CD4-positive, alpha-beta memory T cell (primary cell): ENCODE measurements around the gene EFNB2. TPM values are rescaled to one million over a fixed set of nuclear protein-coding genes. Genes with fewer than 3 reads are reported as not detected.

Experiments used
- CTCF ChIA-PET: fragments of 350-600 bp; sonication (Branson Sonifier 250); formaldehyde crosslinking; loops from one replicate; lab custom pipeline; 2021; ENCODE audit warnings: inconsistent platforms; ENCODE audit not compliant: partially characterized antibody; lab: Charles Lee
- POLR2A ChIA-PET: fragments of 350-600 bp; sonication (Branson Sonifier 250); formaldehyde crosslinking; loops from one replicate; lab custom pipeline; 2021; ENCODE audit not compliant: partially characterized antibody; lab: Charles Lee
- DNase-seq, 5 donors: peaks; one replicate each; pipeline versions ENCODE4 v3.0.0 to v3.0.0-alpha.2; 2020 to 2022; ENCODE audit warnings: mixed read lengths in 1 of 5
- H3K27ac ChIP-seq: one replicate; pipeline ENCODE4 v1.7.0; 2013; ENCODE audit warnings: low read depth, low read length
- H3K27me3 ChIP-seq: 2 replicates; pipeline ENCODE4 v1.7.0; 2013; ENCODE audit warnings: mild to moderate bottlenecking, low read length, moderate library complexity; ENCODE audit not compliant: insufficient read depth
- H3K36me3 ChIP-seq: 2 replicates; pipeline ENCODE4 v1.7.0; 2013; ENCODE audit warnings: mild to moderate bottlenecking, low read length, moderate library complexity; ENCODE audit not compliant: insufficient read depth
- H3K4me1 ChIP-seq: 2 replicates; pipeline ENCODE4 v1.7.0; 2013; ENCODE audit warnings: mild to moderate bottlenecking, low read length, moderate library complexity; ENCODE audit not compliant: insufficient read depth
- H3K4me3 ChIP-seq, 2 donors: one replicate each; pipeline ENCODE4 v1.7.0; 2013; ENCODE audit warnings: low read length in 2 of 2, mild to moderate bottlenecking in 1 of 2
- H3K9me3 ChIP-seq, 2 donors: one replicate each; pipeline ENCODE4 v1.7.0; 2013; ENCODE audit warnings: low read length in 2 of 2, control low read depth in 1 of 2; ENCODE audit not compliant: control insufficient read depth in 1 of 2
- H3K27ac Mint-ChIP-seq, 7 donors: one replicate each; pipeline ENCODE4 v1.8.0; 2020 to 2021; ENCODE audit warnings: mixed read lengths in 7 of 7, mild to moderate bottlenecking in 6 of 7, inconsistent platforms in 3 of 7, moderate library complexity in 3 of 7
- H3K27me3 Mint-ChIP-seq, 2 donors: one replicate each; pipeline ENCODE4 v1.8.0; 2020 to 2021; ENCODE audit warnings: mixed read lengths in 2 of 2
- H3K36me3 Mint-ChIP-seq, 2 donors: one replicate each; pipeline ENCODE4 v1.8.0; 2020 to 2021; ENCODE audit warnings: mixed read lengths in 2 of 2, inconsistent platforms in 1 of 2, mild to moderate bottlenecking in 1 of 2
- H3K4me1 Mint-ChIP-seq, 4 donors: one replicate each; pipeline ENCODE4 v1.8.0; 2020 to 2021; ENCODE audit warnings: mixed read lengths in 4 of 4, mild to moderate bottlenecking in 1 of 4
- H3K4me3 Mint-ChIP-seq, 8 donors: one replicate each; pipeline ENCODE4 v1.8.0; 2020 to 2021; ENCODE audit warnings: mixed read lengths in 8 of 8, mild to moderate bottlenecking in 7 of 8, moderate library complexity in 6 of 8, inconsistent platforms in 3 of 8
- H3K9me3 Mint-ChIP-seq, 8 donors: one replicate each; pipeline ENCODE4 v1.8.0; 2020 to 2021; ENCODE audit warnings: mixed read lengths in 8 of 8, mild to moderate bottlenecking in 5 of 8, inconsistent platforms in 3 of 8, moderate library complexity in 1 of 8
- intact Hi-C: fragments of 100-400 bp; cut with micrococcal nuclease; formaldehyde crosslinking; loops from one replicate; pipeline ENCODE4 v1.15.1; 2023
- polyA plus RNA-seq, 2 donors: library from polyadenylated mRNA; unstranded; fragments of 300-500 nt; fragmentation: Illumina TruSeq; gene quantifications; one replicate each; pipeline ENCODE4 v1.2.3, GENCODE V29; 2021
- total RNA-seq, 2 experiments: library from RNA; stranded (reverse); gene quantifications; one replicate each; pipeline ENCODE4 v1.2.3, GENCODE V29; 2021

Gene EFNB2
- total and polyA plus RNA-seq, 4 experiments from 2014 or later = 0.05 to 0.38 (median 0.25) TPM; not detected in 1

DNA sequence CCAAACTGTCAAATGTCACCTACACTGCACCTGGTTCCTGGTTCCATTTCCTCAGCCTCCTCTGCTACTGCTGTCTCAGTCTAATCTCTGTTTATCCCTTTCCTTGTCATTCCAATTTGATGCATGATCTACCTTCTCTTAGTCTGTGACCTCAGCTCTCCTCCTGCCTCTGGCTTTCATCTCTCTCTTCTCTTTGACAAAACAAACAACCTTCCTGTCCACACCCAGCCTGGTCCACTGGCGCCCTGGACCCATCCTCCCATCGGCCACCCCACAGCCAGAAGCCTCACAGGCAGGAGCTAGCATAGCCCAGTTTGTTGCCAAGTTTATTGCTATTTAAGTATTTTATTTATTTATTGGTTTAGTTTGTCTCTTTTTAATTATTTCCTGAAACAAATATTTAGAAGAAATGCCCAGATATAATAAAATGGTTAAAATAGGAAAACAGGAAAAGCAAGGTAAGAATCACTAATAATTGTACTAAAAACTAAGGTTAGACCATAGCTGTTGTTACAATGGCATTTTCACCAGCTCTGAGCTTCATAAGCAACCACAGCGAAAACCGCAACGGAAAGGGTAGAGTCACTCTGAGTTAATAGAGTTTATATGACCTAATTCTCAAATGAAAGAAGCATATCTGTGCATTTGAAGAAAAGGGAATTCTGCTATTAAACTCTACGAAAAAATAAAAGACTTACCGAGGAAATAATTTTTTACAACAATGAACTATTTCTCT lies 68.6 kb downstream of the EFNB2 start:
- Mint-ChIP-seq H3K27me3 (peaks cover 4 to 8% of the 10 kb centered on the region in 2 donors), H3K4me3 (no peak overlapping the region), H3K36me3 (no peaks in the 10 kb centered on the region), H3K27ac (no peak overlapping the region), H3K9me3 (peaks cover 0 to 3% (median 0%) of the 10 kb centered on the region in 8 donors), H3K4me1 (no peaks in the 10 kb centered on the region)
- intact Hi-C loops = no loop called here
- Histone ChIP-seq H3K4me3 (no peak overlapping the region), H3K9me3 (no peaks in the 10 kb centered on the region), H3K27me3 (no peaks in the 10 kb centered on the region), H3K4me1 (no peaks in the 10 kb centered on the region), H3K27ac (no peak overlapping the region), H3K36me3 (no peaks in the 10 kb centered on the region)
- CTCF ChIA-PET = no interaction called here
- POLR2A ChIA-PET = no interaction called here
- DNase-seq = no peak

DNA sequence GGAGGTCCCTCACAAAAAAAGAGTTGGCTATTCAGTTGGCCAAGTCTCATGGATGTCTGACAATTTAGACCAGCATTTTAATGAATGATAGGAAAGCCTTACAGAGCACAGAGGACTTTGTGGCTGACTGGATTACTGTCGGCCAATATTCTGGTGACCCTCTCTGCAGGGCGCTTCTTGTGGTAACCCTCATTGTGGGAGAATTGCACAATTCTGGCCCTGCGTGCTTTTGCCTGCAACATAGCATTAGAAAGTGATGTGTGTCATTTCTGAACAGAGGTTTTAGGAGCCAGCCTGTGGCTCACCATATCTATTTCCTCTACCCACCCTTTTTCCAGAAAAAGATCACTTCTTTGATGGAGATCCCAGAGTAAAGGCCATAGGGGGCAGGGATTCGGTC lies 71.4 kb downstream of the EFNB2 start:
- POLR2A ChIA-PET = no interaction called here
- CTCF ChIA-PET = no interaction called here

GRCh38 chr13:106462710-106463109 lies 72.8 kb downstream of the EFNB2 start:
- H3K9me3 ChIP-seq = no peaks in the 10 kb centered on the region
- no peak overlapping the region for H3K27ac ChIP-seq
- Mint-ChIP-seq H3K36me3 (no peaks in the 10 kb centered on the region), H3K9me3 (peaks cover 0 to 4% (median 0%) of the 10 kb centered on the region in 8 donors), H3K27ac (no peak overlapping the region), H3K4me1 (no peaks in the 10 kb centered on the region), H3K27me3 (peaks cover 4 to 16% of the 10 kb centered on the region in 2 donors), H3K4me3 (no peak overlapping the region)
- no peaks in the 10 kb centered on the region for H3K27me3 ChIP-seq
- POLR2A ChIA-PET = no interaction called here
- CTCF ChIA-PET = no interaction called here
- no peak overlapping the region for H3K4me3 ChIP-seq
- intact Hi-C loops = no loop called here
- H3K36me3 ChIP-seq = no peaks in the 10 kb centered on the region
- no peak for DNase-seq
- no peaks in the 10 kb centered on the region for H3K4me1 ChIP-seq

More for the DNA sequence above, 71.4 kb downstream of the EFNB2 start:
- H3K9me3 ChIP-seq = no peaks in the 10 kb centered on the region
- H3K27ac ChIP-seq = no peak overlapping the region
- H3K4me3 ChIP-seq = no peak overlapping the region
- Mint-ChIP-seq H3K27me3 (peaks cover 0 to 10% of the 10 kb centered on the region in 2 donors), H3K4me1 (no peaks in the 10 kb centered on the region), H3K4me3 (no peak overlapping the region), H3K9me3 (peaks cover 0 to 3% (median 0%) of the 10 kb centered on the region in 8 donors), H3K27ac (no peak overlapping the region), H3K36me3 (no peaks in the 10 kb centered on the region)
- no peaks in the 10 kb centered on the region for H3K27me3 ChIP-seq
- no peaks in the 10 kb centered on the region for H3K4me1 ChIP-seq
- intact Hi-C loops = no loop called here
- H3K36me3 ChIP-seq = no peaks in the 10 kb centered on the region
- DNase-seq = no peak

DNA sequence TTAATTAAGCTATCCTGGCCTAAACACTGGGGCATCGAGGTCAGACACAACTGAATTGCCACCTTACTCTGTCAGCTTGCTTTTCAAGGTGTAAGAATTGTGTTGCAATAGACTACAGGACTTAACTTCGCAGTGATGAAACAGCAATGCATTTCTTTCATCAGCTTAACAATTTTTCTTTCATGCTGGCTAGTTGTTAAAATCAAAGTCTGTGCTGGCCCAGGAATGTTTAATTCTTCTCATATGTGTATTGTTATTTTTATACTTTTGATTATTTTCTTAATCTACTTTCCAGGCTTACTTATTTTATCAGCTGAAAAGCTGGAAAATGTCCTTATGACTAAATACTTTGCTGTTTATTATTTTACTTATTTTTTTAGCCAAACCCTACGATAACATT lies 79.7 kb downstream of the EFNB2 start:
- Mint-ChIP-seq H3K27ac (no peak overlapping the region), H3K36me3 (no peaks in the 10 kb centered on the region), H3K4me1 (no peaks in the 10 kb centered on the region), H3K4me3 (no peak overlapping the region), H3K27me3 (peaks cover 8 to 12% of the 10 kb centered on the region in 2 donors), H3K9me3 (peaks cover 0 to 2% (median 0%) of the 10 kb centered on the region in 8 donors)
- intact Hi-C loops = no loop called here
- H3K4me1 ChIP-seq = no peaks in the 10 kb centered on the region
- ChIA-PET CTCF (interaction anchor here (1.1 kb wide), 1 partner anchor 9 kb away, joined by 5 read pairs; no protein-coding TSS in a partner anchor), POLR2A (no interaction called here)
- H3K27me3 ChIP-seq = no peaks in the 10 kb centered on the region
- no peaks in the 10 kb centered on the region for H3K9me3 ChIP-seq
- no peaks in the 10 kb centered on the region for H3K36me3 ChIP-seq
- DNase-seq = no peak
- no peak overlapping the region for H3K27ac ChIP-seq
- H3K4me3 ChIP-seq = no peak overlapping the region

- no peaks in the 10 kb centered on the region for H3K36me3 ChIP-seq
- H3K27me3 Mint-ChIP-seq = peaks cover 8 to 12% of the 10 kb centered on the region in 2 donors
- H3K4me3 ChIP-seq = no peak overlapping the region
- no peak overlapping the region for H3K27ac Mint-ChIP-seq
- DNase-seq = no peak
- H3K4me1 ChIP-seq = no peaks in the 10 kb centered on the region
- no peaks in the 10 kb centered on the region for H3K27me3 ChIP-seq
- H3K27ac ChIP-seq = no peak overlapping the region
- H3K9me3 ChIP-seq = no peaks in the 10 kb centered on the region
- CTCF ChIA-PET = no interaction called here
- POLR2A ChIA-PET = no interaction called here
- H3K9me3 Mint-ChIP-seq = peaks cover 0 to 2% (median 0%) of the 10 kb centered on the region in 8 donors
- intact Hi-C loops = no loop called here
- H3K4me1 Mint-ChIP-seq = no peaks in the 10 kb centered on the region
- no peak overlapping the region for H3K4me3 Mint-ChIP-seq
- no peaks in the 10 kb centered on the region for H3K36me3 Mint-ChIP-seq
Observed at GRCh38 chr13:106455190-106455589, 80.3 kb downstream of the EFNB2 start.

- Mint-ChIP-seq H3K36me3 (no peaks in the 10 kb centered on the region), H3K4me3 (no peak overlapping the region), H3K27me3 (peaks cover 4 to 7% of the 10 kb centered on the region in 2 donors), H3K9me3 (peaks cover 0 to 4% (median 0%) of the 10 kb centered on the region in 8 donors), H3K27ac (no peak overlapping the region), H3K4me1 (no peaks in the 10 kb centered on the region)
- no peaks in the 10 kb centered on the region for H3K4me1 ChIP-seq
- intact Hi-C loops = no loop called here
- no peaks in the 10 kb centered on the region for H3K27me3 ChIP-seq
- H3K36me3 ChIP-seq = no peaks in the 10 kb centered on the region
- ChIA-PET POLR2A (no interaction called here), CTCF (no interaction called here)
- no peak for DNase-seq
- no peaks in the 10 kb centered on the region for H3K9me3 ChIP-seq
- no peak overlapping the region for H3K4me3 ChIP-seq
- no peak overlapping the region for H3K27ac ChIP-seq
Observed at GRCh38 chr13:106453101-106453500, 82.4 kb downstream of the EFNB2 start.

- no peak overlapping the region for H3K4me3 Mint-ChIP-seq
- Histone ChIP-seq H3K36me3 (no peaks in the 10 kb centered on the region), H3K9me3 (no peaks in the 10 kb centered on the region), H3K27me3 (no peaks in the 10 kb centered on the region), H3K27ac (no peak overlapping the region), H3K4me1 (no peaks in the 10 kb centered on the region), H3K4me3 (no peak overlapping the region)
- POLR2A ChIA-PET = no interaction called here
- peaks cover 0 to 4% (median 0%) of the 10 kb centered on the region in 8 donors for H3K9me3 Mint-ChIP-seq
- H3K4me1 Mint-ChIP-seq = no peaks in the 10 kb centered on the region
- peaks cover 4 to 7% of the 10 kb centered on the region in 2 donors for H3K27me3 Mint-ChIP-seq
- no peak for DNase-seq
- no peak overlapping the region for H3K27ac Mint-ChIP-seq
- intact Hi-C loops = no loop called here
- CTCF ChIA-PET = no interaction called here
- no peaks in the 10 kb centered on the region for H3K36me3 Mint-ChIP-seq
Observed at GRCh38 chr13:106450991-106451390, 84.5 kb downstream of the EFNB2 start.
